ENCODE data around the gene PLA2G4C. TPM values are rescaled to one million over a fixed set of nuclear protein-coding genes. Genes with fewer than 3 reads are reported as not detected.

PLA2G4C gene
- total RNA-seq, 4 donors from 2014 or later = 4.8 to 17.7 (median 10.5) TPM

DNA sequence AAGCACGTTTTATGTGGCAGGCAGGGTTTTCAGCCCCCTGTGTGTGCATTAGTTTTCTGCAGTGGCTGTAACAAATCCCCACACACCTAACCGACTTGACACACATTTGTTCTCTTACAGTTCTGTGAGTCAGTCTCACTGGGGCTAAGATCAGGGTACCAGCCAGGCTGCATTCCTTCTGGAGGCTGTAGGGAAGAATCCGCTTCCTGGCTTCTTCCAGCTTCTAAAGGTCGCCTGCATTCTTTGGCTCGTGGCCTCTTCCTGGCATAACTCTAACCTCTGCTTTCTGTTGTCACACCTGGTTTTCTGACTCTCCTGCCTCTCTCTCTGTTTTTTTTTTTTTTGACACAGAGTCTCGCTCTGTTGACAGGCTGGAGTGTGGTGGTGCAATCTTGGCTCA lies 109.8 kb downstream of the PLA2G4C start:
- DNase-seq = no peak
- WGBS, 2 donors = 86 to 87% methylated on average over 6 of the region's 6 CpGs
- H3K27ac ChIP-seq = no peak overlapping the region
- no peak overlapping the region for H3K4me3 ChIP-seq (replicated peaks in 1 of 3)
- H3K27me3 ChIP-seq = no peaks in the 10 kb centered on the region
- H3K36me3 ChIP-seq = no peaks in the 10 kb centered on the region
- TF ChIP-seq POLR2A (IDR thresholded peaks at IDR 0.05) (no peak), CTCF (IDR thresholded peaks at IDR 0.05) (no peak)
- intact Hi-C loops (cut with DNase I) = no loop called here
- no peaks in the 10 kb centered on the region for H3K9me3 ChIP-seq
- H3K4me1 ChIP-seq = no peaks in the 10 kb centered on the region

DNA sequence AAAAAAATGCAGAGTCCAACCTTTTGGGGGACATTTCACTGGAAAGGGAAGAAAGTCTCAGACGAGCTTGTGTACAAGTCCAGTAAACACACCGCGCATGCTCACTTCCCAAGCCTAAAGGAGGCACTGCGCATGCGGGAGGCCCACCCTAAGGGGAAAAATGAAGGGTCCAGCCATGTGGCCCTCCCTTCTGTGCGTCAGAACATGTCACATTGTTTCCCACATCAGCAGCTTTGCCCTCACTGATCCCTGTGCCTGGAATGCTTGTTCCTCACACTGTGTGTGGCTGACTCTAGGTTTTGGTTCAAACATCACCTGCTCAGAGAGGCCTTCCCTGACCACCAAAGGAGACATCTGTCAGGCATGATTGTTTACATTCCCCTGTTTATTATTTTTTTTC lies 111.8 kb downstream of the PLA2G4C start:
- no peak for DNase-seq
- TF ChIP-seq CTCF (IDR thresholded peaks at IDR 0.05) (no peak), POLR2A (IDR thresholded peaks at IDR 0.05) (no peak)
- no peaks in the 10 kb centered on the region for H3K27me3 ChIP-seq
- H3K9me3 ChIP-seq = no peaks in the 10 kb centered on the region
- no peak overlapping the region for H3K27ac ChIP-seq
- intact Hi-C loops (cut with DNase I) = no loop called here
- H3K4me3 ChIP-seq (replicated peaks in 1 of 3) = no peak overlapping the region
- 83 to 94% methylated on average over 6 of the region's 6 CpGs for WGBS, 2 donors
- H3K4me1 ChIP-seq = no peaks in the 10 kb centered on the region
- no peaks in the 10 kb centered on the region for H3K36me3 ChIP-seq

Other genes starting within 250 kb of the PLA2G4C start
- gene SULT2A1, start 224.5 kb downstream of the PLA2G4C start, total RNA-seq = not detected
- gene BSPH1, start 118.6 kb downstream of the PLA2G4C start, total RNA-seq = not detected
- gene ELSPBP1, start 116.2 kb downstream of the PLA2G4C start, total RNA-seq = not detected
- gene CABP5, start 66.7 kb downstream of the PLA2G4C start, total RNA-seq = not detected
- 10 to 100 TPM; 17.7 to 33.3 (median 26.7) TPM for gene LIG1, start 59.5 kb upstream of the PLA2G4C start, total RNA-seq
- 1 to 10 TPM; 4.2 to 6.1 (median 5.4) TPM for gene ZSWIM9, start 59.9 kb upstream of the PLA2G4C start, total RNA-seq
- gene CARD8, start 145.1 kb upstream of the PLA2G4C start, total RNA-seq = 10 to 100 TPM; 37.0 to 58.9 (median 57.7) TPM
- gene ZNF114, start 159.3 kb upstream of the PLA2G4C start, total RNA-seq = 10 to 100 TPM in 1 of 4 donors, 1 to 10 TPM in 3; 5.3 to 11.7 (median 6.1) TPM
- 10 to 100 TPM; 14.0 to 19.3 (median 14.9) TPM for gene EMP3, start 214.7 kb upstream of the PLA2G4C start, total RNA-seq